GM19099 (cell line): Measurements from ENCODE around the gene CEP164.

ENCODE experiments used
- POLR2A ChIP-seq: IDR thresholded peaks from 3 replicates; pipeline ENCODE4 v1.6.1; 2011; ENCODE audit warnings: low read depth; ENCODE audit not compliant: insufficient read length; ENCODE audit errors: extremely low read depth

CEP164 gene

GRCh38 chr11:117431436-117431835, 103.8 kb downstream of the CEP164 start:
- TF ChIP-seq POLR2A = no peak

GRCh38 chr11:117433717-117434116, 106.1 kb downstream of the CEP164 start:
- no peak for TF ChIP-seq POLR2A

- TF ChIP-seq POLR2A = no peak
These were observed 106.8 kb downstream of the CEP164 start for GRCh38 chr11:117434481-117434880.

- TF ChIP-seq POLR2A = no peak
These were observed 107.7 kb downstream of the CEP164 start for GRCh38 chr11:117435326-117435725.

- no peak for TF ChIP-seq POLR2A
These were observed 109.6 kb downstream of the CEP164 start for GRCh38 chr11:117437041-117437790.

- TF ChIP-seq POLR2A = no peak
These were observed 110.1 kb downstream of the CEP164 start for GRCh38 chr11:117437791-117438130.

- no peak for TF ChIP-seq POLR2A
These were observed 110.8 kb downstream of the CEP164 start for GRCh38 chr11:117438371-117439000.

GRCh38 chr11:117439256-117439655, 111.6 kb downstream of the CEP164 start:
- TF ChIP-seq POLR2A = no peak

GRCh38 chr11:117440258-117440657, 112.6 kb downstream of the CEP164 start:
- no peak for TF ChIP-seq POLR2A

GRCh38 chr11:117441146-117441975, 113.7 kb downstream of the CEP164 start:
- TF ChIP-seq POLR2A = no peak

GRCh38 chr11:117442049-117442868, 114.6 kb downstream of the CEP164 start:
- no peak for TF ChIP-seq POLR2A

- TF ChIP-seq POLR2A = no peak
These were observed 115.2 kb downstream of the CEP164 start for GRCh38 chr11:117442869-117443239.

GRCh38 chr11:117443266-117444186, 115.9 kb downstream of the CEP164 start:
- TF ChIP-seq POLR2A = no peak

- no peak for TF ChIP-seq POLR2A
These were observed 116.6 kb downstream of the CEP164 start for GRCh38 chr11:117444256-117444655.
